Suprapubic skin (tissue), 4 donors: ENCODE measurements around the gene ZNF708.

Experiments used
- EP300 ChIP-seq: sonication (generic); formaldehyde crosslinking; IDR thresholded peaks from one replicate; pipeline ENCODE4 v1.6.1; 2017; ENCODE audit warnings: antibody characterized with exemption
- POLR2A ChIP-seq, 2 donors: fragments of 450-650 bp; IDR thresholded peaks; one replicate each; pipeline ENCODE4 v1.6.1; 2017; ENCODE audit warnings: antibody characterized with exemption in 2 of 2, mild to moderate bottlenecking in 2 of 2, moderate library complexity in 2 of 2
- POLR2AphosphoS5 ChIP-seq, 3 donors: sonication (generic); formaldehyde crosslinking; IDR thresholded peaks; one replicate each; pipeline ENCODE4 v1.6.1; 2017; ENCODE audit warnings: antibody characterized with exemption in 3 of 3
- TF ChIP-seq, protein P1 (sequence below), 2 donors: fragments of 200-600 bp in 1 of 2; fragments of 450-650 bp in 1 of 2; sonication (generic) in 1 of 2; IDR thresholded peaks; one replicate each; pipeline ENCODE4 v1.5.1; 2016 to 2019; ENCODE audit warnings: antibody characterized with exemption in 2 of 2, mild to moderate bottlenecking in 1 of 2, moderate library complexity in 1 of 2

DNA sequence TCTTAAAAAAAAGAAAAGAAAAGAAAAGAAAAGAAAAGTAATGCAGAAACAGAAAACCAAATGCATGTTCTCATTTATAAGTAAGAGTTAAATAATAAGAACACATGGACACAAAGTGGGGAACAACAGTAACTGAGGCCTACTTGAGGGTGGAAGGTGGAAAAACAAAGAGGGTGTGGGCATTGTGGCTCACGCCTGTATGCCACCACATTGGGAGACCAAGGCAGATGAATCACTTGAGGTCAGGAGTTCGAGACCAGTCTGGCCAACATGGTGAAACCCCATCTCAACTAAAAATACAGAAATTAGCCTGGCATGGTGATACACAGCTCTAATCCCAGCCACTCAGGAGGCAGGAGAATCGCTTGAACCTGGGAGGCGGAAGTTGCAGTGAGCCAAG is 8.1 kb downstream of the ZNF708 start:
- TF ChIP-seq, protein P1, sequence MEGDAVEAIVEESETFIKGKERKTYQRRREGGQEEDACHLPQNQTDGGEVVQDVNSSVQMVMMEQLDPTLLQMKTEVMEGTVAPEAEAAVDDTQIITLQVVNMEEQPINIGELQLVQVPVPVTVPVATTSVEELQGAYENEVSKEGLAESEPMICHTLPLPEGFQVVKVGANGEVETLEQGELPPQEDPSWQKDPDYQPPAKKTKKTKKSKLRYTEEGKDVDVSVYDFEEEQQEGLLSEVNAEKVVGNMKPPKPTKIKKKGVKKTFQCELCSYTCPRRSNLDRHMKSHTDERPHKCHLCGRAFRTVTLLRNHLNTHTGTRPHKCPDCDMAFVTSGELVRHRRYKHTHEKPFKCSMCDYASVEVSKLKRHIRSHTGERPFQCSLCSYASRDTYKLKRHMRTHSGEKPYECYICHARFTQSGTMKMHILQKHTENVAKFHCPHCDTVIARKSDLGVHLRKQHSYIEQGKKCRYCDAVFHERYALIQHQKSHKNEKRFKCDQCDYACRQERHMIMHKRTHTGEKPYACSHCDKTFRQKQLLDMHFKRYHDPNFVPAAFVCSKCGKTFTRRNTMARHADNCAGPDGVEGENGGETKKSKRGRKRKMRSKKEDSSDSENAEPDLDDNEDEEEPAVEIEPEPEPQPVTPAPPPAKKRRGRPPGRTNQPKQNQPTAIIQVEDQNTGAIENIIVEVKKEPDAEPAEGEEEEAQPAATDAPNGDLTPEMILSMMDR (IDR thresholded peaks at IDR 0.05) = no peak
- no peak for TF ChIP-seq POLR2A (IDR thresholded peaks at IDR 0.05)
- no peak for TF ChIP-seq EP300
- TF ChIP-seq POLR2AphosphoS5 (IDR thresholded peaks at IDR 0.05) = no peak
